Activated CD4-positive, alpha-beta T cell treated with anti-CD3 and anti-CD28 coated beads, Interleukin-2, amount 10 ng/mL, durations not matched to agents 24 days and 14 days (primary cell): ENCODE measurements around the gene MYO5C. TPM values are rescaled to one million over a fixed set of nuclear protein-coding genes. Genes with fewer than 3 reads are reported as not detected.
A peak's percentile ranks its signal among the peaks of the same experiment; 100 is the strongest.

Experiments used
- DNase-seq: peaks from one replicate; pipeline ENCODE4 v3.0.0; 2022
- H3K27ac Mint-ChIP-seq: one replicate; pipeline ENCODE4 v1.8.0; 2022; ENCODE audit warnings: mild to moderate bottlenecking, mixed read lengths
- H3K27me3 Mint-ChIP-seq: one replicate; pipeline ENCODE4 v1.8.0; 2022; ENCODE audit warnings: mixed read lengths
- H3K36me3 Mint-ChIP-seq: one replicate; pipeline ENCODE4 v1.8.0; 2022; ENCODE audit warnings: low read depth, mild to moderate bottlenecking, mixed read lengths
- H3K4me1 Mint-ChIP-seq: one replicate; pipeline ENCODE4 v1.8.0; 2021; ENCODE audit warnings: mixed read lengths
- H3K4me3 Mint-ChIP-seq: one replicate; pipeline ENCODE4 v1.8.0; 2022; ENCODE audit warnings: mild to moderate bottlenecking, moderate library complexity, mixed read lengths
- H3K9me3 Mint-ChIP-seq: one replicate; pipeline ENCODE4 v1.8.0; 2021; ENCODE audit warnings: mixed read lengths
- intact Hi-C: fragments of 100-400 bp; cut with micrococcal nuclease; formaldehyde crosslinking; loops from one replicate; pipeline ENCODE4 v1.15.1; 2023
- total RNA-seq: library from RNA; stranded (reverse); gene quantifications from 2 replicates; pipeline ENCODE4 v1.2.3, GENCODE V29; 2022

Gene MYO5C
- total RNA-seq, 1 donor from 2014 or later = 0.30 TPM

DNA sequence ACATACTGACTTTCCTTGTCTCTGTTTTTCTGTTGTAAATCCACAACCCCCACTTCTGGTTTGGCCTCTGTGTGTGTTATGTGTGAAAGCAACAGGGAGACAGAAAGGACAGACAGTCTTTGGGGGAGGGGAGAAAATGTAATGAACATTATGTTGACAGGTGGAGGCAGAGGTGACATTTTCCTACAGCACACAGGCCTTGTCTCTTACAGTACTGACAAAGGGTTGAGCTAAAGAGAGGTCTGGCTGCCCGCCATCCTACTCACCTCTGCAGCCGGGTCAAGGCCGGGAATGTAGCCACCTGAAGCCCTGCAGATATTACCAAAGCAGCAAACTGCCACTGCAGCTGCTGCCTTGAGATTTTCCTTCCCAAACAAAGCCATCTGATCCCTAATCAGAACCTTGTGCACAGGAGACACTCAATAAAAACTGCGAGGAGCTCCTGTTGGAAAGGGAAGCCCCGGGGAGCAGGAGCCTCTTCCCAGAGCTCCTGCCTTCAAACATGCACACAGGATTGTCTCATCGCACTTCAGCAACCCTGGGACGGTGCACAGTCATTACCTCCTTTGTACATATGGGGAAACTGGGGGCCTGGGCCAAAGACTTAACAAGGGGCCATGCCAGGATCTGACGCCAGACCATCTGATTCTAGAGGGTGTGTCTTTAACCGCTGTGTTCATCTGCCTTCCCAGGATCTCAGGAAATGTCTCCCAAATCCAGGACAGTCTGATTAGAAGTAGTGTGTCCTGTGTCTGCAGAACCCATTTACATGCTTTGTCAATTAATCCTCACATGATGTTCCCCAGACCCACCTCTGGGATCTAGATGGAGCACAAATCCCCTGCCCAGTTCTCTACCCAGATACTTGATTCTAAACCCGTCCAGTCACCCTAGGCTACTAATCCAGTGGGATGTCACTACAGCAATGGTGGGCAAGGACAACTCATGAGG lies 14.2 kb downstream of the MYO5C start:
- Mint-ChIP-seq H3K4me1 (no peaks in the 10 kb centered on the region), H3K27ac (no peak overlapping the region), H3K27me3 (peaks cover 2% of the 10 kb centered on the region), H3K36me3 (no peaks in the 10 kb centered on the region), H3K9me3 (no peaks in the 10 kb centered on the region), H3K4me3 (no peak overlapping the region)
- intact Hi-C loops = no loop called here
- no peak for DNase-seq

DNA sequence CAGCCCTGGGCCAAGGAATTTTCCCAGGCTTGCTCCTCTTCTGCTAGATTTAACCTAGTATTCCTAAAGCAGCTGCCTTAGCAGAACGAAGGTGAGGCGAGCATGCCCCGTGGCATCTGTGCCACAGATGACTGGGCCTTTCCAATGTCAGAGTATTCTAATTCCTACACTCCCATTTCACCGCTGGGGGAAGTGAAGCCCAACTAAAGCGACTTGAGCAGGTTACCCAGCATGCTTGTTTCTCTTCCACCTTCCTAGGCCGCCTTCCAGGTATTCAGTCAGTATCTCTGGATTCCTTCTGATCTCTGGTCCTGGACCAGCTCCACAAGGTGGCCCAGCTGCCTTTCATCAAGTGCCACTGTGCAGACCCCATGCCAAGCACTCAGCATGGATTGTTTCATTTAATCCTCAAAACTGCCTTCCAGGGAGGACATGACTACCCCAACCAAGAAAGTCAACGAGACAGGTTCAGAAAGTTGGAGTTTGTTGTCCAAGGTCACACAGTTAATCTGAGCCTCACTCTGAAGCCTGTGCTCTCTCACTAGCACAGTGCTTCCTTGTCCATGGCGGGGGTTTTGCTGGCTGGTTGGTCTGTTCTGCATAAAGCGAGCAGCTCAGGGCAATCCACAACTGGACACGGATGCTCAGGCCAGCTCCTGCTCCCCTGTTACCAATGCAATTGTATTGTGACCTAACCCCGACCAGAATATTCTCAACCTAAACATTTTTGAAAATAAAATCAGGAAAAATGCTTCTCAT lies 15.1 kb downstream of the MYO5C start:
- Mint-ChIP-seq H3K27me3 (peaks cover 9% of the 10 kb centered on the region), H3K4me1 (no peaks in the 10 kb centered on the region), H3K27ac (no peak overlapping the region), H3K9me3 (no peaks in the 10 kb centered on the region), H3K36me3 (no peaks in the 10 kb centered on the region), H3K4me3 (no peak overlapping the region)
- no peak for DNase-seq
- intact Hi-C loops = no loop called here

DNA sequence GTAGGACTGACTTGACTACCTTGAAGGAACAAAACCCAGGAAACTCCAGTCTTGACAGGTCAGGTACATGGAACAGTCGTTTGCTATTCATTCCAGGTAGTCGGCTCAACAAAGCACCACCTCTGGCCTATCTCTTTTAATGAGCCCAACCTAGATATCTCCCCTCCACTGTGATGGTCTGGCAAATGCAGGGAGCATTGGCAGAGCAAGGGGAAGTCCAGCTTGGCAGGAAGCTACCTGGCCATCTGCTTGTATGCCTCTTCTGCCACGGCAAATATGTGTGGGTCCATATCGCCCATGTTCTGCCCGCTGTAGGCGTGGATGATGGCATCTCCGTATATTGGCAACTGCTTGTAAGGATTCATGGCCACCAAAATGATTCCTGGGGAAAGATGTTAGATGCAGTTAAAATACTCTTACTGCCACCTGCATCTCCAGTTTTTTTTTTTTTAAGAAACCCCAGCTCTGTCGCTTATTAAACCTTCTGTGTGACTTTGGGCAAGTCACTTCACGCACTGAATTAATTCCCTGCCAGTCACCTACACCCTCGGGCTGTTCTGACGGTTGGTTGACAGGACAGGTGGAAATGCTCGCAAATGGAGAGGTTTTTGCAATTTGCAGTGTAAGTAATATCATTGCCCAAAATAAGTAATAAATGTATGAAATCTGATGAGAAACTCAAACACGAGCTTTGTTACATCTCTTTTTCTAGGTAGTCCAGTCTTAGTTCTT lies 16.8 kb downstream of the MYO5C start:
- Mint-ChIP-seq H3K27ac (no peak overlapping the region), H3K36me3 (no peaks in the 10 kb centered on the region), H3K9me3 (no peaks in the 10 kb centered on the region), H3K4me1 (no peaks in the 10 kb centered on the region), H3K4me3 (no peak overlapping the region), H3K27me3 (peaks cover 19% of the 10 kb centered on the region)
- intact Hi-C loops = no loop called here
- DNase-seq = no peak

DNA sequence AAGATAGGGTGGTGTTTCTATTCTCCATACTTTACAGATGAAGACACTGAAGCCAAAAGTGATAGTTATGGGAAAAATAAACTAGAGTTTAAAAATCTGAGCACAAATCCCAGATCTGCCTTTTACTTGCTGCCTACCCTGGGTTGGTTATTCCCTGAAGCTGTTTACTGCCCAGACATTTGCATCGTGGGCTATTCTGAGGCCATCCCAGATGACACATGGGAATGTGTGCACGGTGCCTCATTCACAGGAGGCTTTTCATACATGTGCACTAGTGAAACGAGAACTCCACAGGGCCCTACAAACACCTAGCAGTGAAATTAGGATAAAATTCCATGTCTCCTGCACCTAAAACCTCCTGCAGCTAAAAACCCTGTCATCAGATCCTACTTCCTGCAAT lies 17.5 kb downstream of the MYO5C start:
- intact Hi-C loops = no loop called here
- no peak for DNase-seq
- Mint-ChIP-seq H3K4me3 (no peak overlapping the region), H3K9me3 (no peaks in the 10 kb centered on the region), H3K36me3 (no peaks in the 10 kb centered on the region), H3K27me3 (peaks cover 23% of the 10 kb centered on the region), H3K27ac (no peak overlapping the region), H3K4me1 (no peaks in the 10 kb centered on the region)

DNA sequence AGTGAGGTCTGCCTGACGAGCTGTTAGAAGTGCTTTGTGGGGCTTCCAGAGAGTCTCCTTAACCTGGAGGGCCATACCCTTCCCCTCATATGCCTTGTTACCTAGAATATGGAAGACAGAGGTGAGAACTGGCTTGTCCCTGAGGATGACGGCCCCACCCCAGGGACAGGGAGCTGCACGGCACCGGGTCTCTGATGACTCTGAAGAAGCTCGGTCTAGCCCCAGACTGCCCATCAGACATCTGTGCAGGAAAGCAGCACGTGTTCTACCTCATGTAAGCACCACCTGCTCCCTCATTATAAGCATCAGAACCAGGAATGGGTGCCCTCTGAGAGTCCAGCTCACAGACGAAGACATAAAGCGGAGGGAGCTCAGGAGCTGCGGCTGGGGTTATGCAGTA lies 18.0 kb downstream of the MYO5C start:
- no peaks in the 10 kb centered on the region for H3K4me1 Mint-ChIP-seq
- no peaks in the 10 kb centered on the region for H3K9me3 Mint-ChIP-seq
- DNase-seq = no peak
- H3K27ac Mint-ChIP-seq = no peak overlapping the region
- intact Hi-C loops = no loop called here
- H3K27me3 Mint-ChIP-seq = peaks cover 23% of the 10 kb centered on the region
- no peak overlapping the region for H3K4me3 Mint-ChIP-seq
- H3K36me3 Mint-ChIP-seq = no peaks in the 10 kb centered on the region

DNA sequence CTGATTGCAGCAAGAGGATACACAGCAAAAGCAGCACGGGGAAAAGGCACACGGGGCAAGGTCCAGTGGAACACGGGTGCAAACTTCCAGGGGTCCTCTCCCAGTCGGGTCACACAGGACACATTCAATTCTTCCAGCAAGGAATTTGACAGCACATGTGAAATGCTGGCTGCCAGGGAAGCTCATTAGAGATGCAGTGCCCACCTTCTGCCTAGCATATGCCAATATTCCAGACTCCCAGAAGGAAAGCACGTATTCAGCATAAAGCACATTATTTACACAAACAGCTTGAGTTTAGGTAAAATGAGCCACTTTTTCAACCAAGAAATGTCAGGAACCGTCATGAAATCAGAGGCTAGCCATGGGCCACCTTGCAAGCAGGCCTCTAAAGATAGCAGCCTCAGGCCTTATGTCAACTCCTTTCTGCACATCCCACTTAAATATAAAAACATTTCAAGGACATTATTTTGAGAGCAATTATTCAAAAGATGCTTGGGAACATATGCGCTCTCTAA lies 19.3 kb downstream of the MYO5C start:
- no peaks in the 10 kb centered on the region for H3K9me3 Mint-ChIP-seq
- H3K4me1 Mint-ChIP-seq = no peaks in the 10 kb centered on the region
- no peaks in the 10 kb centered on the region for H3K36me3 Mint-ChIP-seq
- peaks cover 24% of the 10 kb centered on the region for H3K27me3 Mint-ChIP-seq
- H3K27ac Mint-ChIP-seq = no peak overlapping the region
- DNase-seq = no peak
- intact Hi-C loops = no loop called here
- H3K4me3 Mint-ChIP-seq = no peak overlapping the region

DNA sequence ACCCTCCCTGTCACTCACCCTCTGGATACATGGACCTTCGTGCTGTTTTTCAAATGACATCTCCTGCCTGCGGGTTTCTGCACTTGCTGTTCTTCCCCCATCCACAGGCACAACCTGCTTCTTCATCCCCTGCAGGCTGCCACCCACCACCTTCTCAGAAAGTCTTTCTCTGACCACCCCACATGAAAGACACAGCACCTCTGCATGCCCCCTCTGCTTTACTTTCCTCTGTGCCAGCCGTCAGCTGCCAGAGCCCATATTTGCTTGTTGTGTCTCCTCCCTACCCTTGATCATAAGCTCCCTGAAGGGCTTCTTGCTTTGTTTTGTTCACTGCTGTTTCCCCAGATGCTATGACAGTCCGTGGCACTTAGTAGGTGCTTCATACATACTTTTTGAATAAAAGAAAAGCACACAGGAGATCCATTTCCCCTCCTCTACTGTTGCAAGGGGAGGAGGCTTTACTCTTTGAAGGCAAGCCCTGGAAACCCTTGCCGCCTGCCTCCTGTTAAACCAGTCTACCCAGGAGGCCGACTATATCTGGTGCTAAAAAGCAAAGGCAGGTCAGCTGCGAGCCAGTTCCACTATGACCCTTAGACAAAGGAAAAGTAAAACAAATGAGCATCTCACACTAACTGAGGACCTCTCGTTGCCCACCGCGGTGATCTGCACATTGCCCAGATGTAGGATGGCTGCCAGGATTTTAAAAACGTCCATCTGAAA lies 31.9 kb downstream of the MYO5C start:
- no peak for DNase-seq
- intact Hi-C loops = loop anchor here (2.0 kb wide), 2 partner anchors 265 to 295 kb away; partner anchors contain the start of gene MYO5A
- Mint-ChIP-seq H3K4me3 (no peak overlapping the region), H3K27me3 (no peaks in the 10 kb centered on the region), H3K27ac (peak overlapping the region; percentile 3), H3K4me1 (peaks cover 37% of the 10 kb centered on the region), H3K36me3 (peaks cover 4% of the 10 kb centered on the region), H3K9me3 (no peaks in the 10 kb centered on the region)

DNA sequence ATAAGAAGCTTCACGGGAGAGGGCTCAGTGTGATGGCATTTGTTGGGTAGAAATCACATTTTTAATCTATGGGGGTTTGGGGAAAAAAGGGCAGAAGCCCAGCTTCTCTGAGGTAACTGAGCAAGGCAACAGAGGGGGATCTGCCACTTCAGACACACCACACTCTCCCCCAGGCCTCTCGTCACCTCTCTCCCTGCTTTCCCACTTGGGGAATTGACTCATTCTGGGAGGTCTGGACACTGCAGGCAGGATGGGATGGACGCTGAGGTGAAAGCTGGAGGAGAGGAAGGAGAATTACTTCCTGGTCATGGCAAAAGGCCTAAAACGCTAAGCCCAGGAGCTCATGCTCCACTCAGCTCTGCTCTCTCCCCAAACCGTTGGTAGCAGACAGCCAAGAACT lies 33.2 kb downstream of the MYO5C start:
- Mint-ChIP-seq H3K9me3 (no peaks in the 10 kb centered on the region), H3K4me1 (peaks cover 38% of the 10 kb centered on the region), H3K36me3 (peaks cover 4% of the 10 kb centered on the region), H3K27me3 (no peaks in the 10 kb centered on the region), H3K4me3 (peak overlapping the region; percentile 81), H3K27ac (peak overlapping the region; percentile 94)
- DNase-seq = no peak
- intact Hi-C loops = loop anchor here (2.0 kb wide), 2 partner anchors 266 to 296 kb away; partner anchors contain the start of gene MYO5A

DNA sequence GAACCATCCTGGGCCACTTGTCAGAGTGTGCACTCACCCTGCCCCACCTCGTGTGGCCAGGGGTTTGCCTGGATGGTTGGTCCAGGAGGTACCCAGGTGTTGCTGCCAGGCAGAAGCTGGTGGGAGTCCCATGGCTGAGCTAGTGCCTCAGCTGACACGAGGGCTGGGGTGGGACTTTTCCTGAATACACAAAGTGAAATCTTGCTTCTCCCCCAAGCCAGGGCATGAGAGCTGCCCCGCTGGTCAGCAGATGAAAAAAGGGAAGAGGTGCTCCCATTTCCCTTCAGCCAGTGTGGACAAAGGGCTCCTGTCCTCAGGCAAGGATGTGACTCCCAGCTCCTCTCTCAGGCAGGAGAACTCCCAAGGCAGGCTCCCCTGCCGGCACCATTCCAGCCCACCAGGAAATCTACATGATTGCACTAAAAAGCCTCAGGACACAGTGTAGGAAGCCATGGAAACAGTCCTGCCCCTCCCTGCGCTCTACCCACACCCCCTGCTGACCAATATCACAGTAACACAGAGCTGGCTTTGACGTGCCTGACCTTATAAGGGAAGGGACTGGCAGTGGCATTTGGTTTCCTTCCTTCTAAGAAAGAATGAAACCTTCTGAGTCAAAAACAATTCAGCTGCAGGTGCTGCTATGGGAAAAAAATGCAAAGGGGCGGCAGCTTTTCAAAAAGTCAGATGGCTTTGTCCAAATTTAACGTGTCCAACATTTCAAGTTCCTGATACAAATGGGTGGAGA lies 33.9 kb downstream of the MYO5C start:
- H3K4me1 Mint-ChIP-seq = peaks cover 43% of the 10 kb centered on the region

DNA sequence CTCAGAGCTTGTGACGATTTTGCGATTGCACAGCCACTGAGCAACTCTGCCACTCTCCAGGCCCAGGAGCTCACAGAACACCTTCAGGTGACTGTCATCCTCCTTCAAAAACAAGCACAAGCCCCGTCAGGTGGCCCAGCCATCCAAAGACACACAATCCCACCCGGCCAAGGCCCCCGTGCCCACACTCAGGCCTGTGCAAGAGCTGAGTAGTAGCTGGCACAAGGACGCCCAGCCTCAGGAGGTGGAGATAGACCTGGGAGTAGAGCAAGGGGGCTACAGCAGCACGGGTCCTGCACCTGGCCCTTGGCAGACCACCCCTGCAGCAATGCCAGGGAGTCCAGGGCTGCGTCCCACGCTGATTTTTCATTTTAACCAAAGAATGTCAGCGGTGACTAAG lies 34.6 kb downstream of the MYO5C start:
- H3K9me3 Mint-ChIP-seq = no peaks in the 10 kb centered on the region
- no peak overlapping the region for H3K4me3 Mint-ChIP-seq
- intact Hi-C loops = no loop called here
- H3K36me3 Mint-ChIP-seq = peaks cover 4% of the 10 kb centered on the region
- peaks cover 49% of the 10 kb centered on the region for H3K4me1 Mint-ChIP-seq
- no peak for DNase-seq
- peak overlapping the region; percentile 71 for H3K27ac Mint-ChIP-seq
- no peaks in the 10 kb centered on the region for H3K27me3 Mint-ChIP-seq

More for the DNA sequence above, 33.9 kb downstream of the MYO5C start:
- Mint-ChIP-seq H3K4me3 (peak overlapping the region; percentile 81), H3K27ac (peak overlapping the region; percentile 94), H3K9me3 (no peaks in the 10 kb centered on the region), H3K27me3 (no peaks in the 10 kb centered on the region), H3K36me3 (peaks cover 4% of the 10 kb centered on the region)
- intact Hi-C loops = loop anchor here (2.0 kb wide), 2 partner anchors 267 to 297 kb away; partner anchors contain the start of gene MYO5A
- peak; percentile 90 for DNase-seq

DNA sequence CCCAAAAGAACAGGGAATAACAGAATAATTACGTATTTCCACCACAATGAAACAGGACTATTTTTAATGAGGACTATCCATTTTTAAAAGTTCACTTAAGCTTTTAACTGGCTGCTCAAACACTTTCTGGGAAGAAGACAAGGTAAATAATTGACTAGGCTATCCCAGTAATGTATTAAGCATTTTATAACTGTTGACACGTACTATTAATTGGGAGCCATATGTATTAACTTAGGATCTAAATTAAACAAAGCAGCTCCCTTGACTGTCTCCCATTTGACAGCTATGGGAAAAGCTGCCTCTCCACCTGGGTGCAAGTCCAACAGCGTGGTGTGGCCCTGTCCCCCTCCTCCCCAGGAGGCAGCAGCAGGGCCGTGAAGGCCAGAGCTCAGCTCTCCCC lies 36.1 kb downstream of the MYO5C start:
- DNase-seq = no peak
- Mint-ChIP-seq H3K4me3 (no peak overlapping the region), H3K27ac (no peak overlapping the region), H3K27me3 (no peaks in the 10 kb centered on the region), H3K36me3 (peaks cover 4% of the 10 kb centered on the region), H3K9me3 (no peaks in the 10 kb centered on the region), H3K4me1 (peaks cover 55% of the 10 kb centered on the region)
- intact Hi-C loops = loop anchor here (5.0 kb wide), 2 partner anchors 33 to 203 kb away; no protein-coding TSS in a partner anchor

DNA sequence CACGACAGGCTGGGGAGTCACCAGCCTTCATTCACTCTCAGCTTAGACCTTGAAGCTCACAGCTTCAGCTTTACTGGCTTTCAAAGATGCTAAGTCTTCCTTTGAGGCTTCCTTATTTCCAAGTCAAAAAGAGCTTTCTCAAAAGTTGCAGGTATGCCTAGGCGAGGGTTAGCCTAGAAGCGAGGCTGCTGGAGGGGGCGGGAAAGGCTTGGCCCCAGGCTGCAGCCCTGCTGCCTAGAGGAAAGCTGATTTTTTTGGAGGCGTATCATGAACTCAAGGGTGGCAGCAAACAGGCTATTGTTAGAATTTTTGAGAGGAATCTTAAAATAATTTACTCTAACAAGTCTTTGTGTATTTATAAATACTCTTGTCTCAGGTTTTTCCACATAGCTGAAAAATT lies 37.1 kb downstream of the MYO5C start:
- Mint-ChIP-seq H3K4me3 (no peak overlapping the region), H3K27me3 (no peaks in the 10 kb centered on the region), H3K36me3 (peaks cover 3% of the 10 kb centered on the region), H3K27ac (no peak overlapping the region), H3K4me1 (peaks cover 53% of the 10 kb centered on the region), H3K9me3 (no peaks in the 10 kb centered on the region)
- no peak for DNase-seq
- intact Hi-C loops = loop anchor here (5.0 kb wide), 2 partner anchors 34 to 204 kb away; no protein-coding TSS in a partner anchor
